GM19239 (cell line): ENCODE measurements around the gene NPHP4.
"Not testable (repeated sequence)": the region's sequence is repeated elsewhere in the genome, so short reads cannot be mapped to it uniquely, and the experiment has no call there.

Source experiments
- DNase-seq: peaks from one replicate; pipeline ENCODE4 v3.0.0; 2011; ENCODE audit warnings: low spot score; ENCODE audit not compliant: insufficient read length
- FAIRE-seq: peaks from 2 replicates; lab custom pipeline; 2011; peaks lifted over from hg19 to GRCh38; lab: Jason Lieb, UNC

NPHP4 gene

GRCh38 chr1:5940723-5941407, 51.4 kb downstream of the NPHP4 start:
- FAIRE-seq = no peak
- no peak for DNase-seq

GRCh38 chr1:5939271-5940170, 52.7 kb downstream of the NPHP4 start:
- DNase-seq = no peak
- no peak for FAIRE-seq

- no peak for FAIRE-seq
- no peak for DNase-seq
These were observed 54.1 kb downstream of the NPHP4 start for GRCh38 chr1:5938101-5938646.

- DNase-seq (no peak), FAIRE-seq (no peak)
These were observed 54.8 kb downstream of the NPHP4 start for GRCh38 chr1:5937373-5937857.

GRCh38 chr1:5936621-5937372, 55.4 kb downstream of the NPHP4 start:
- FAIRE-seq (no peak), DNase-seq (no peak)

GRCh38 chr1:5936126-5936525, 56.1 kb downstream of the NPHP4 start:
- FAIRE-seq (no peak), DNase-seq (no peak)

- no peak for DNase-seq
- no peak for FAIRE-seq
These were observed 57.2 kb downstream of the NPHP4 start for GRCh38 chr1:5935026-5935425.

GRCh38 chr1:5934058-5934884, 58.0 kb downstream of the NPHP4 start:
- no peak for DNase-seq
- no peak for FAIRE-seq

- FAIRE-seq (no peak), DNase-seq (no peak)
These were observed 58.6 kb downstream of the NPHP4 start for GRCh38 chr1:5933676-5934057.

- DNase-seq (no peak), FAIRE-seq (no peak)
These were observed 59.2 kb downstream of the NPHP4 start for GRCh38 chr1:5933050-5933449.

- FAIRE-seq = no peak
- DNase-seq = no peak
These were observed 63.4 kb downstream of the NPHP4 start for GRCh38 chr1:5928714-5929400.

GRCh38 chr1:5927506-5928370, 64.5 kb downstream of the NPHP4 start:
- FAIRE-seq (no peak), DNase-seq (no peak)

GRCh38 chr1:5926686-5927435, 65.4 kb downstream of the NPHP4 start:
- DNase-seq = no peak

GRCh38 chr1:5922700-5923330, 69.4 kb downstream of the NPHP4 start:
- not testable (repeated sequence) for DNase-seq, FAIRE-seq

More at GRCh38 chr1:5926686-5927435, 65.4 kb downstream of the NPHP4 start:
- FAIRE-seq = no peak

GRCh38 chr1:5921671-5922070, 70.6 kb downstream of the NPHP4 start:
- DNase-seq (no peak), FAIRE-seq (no peak)

- DNase-seq (no peak), FAIRE-seq (no peak)
These were observed 71.1 kb downstream of the NPHP4 start for GRCh38 chr1:5921129-5921528.

- DNase-seq (no peak), FAIRE-seq (no peak)
These were observed 72.0 kb downstream of the NPHP4 start for GRCh38 chr1:5920201-5920600.
